ENCODE results near the gene SYT5. TPM values are rescaled to one million over a fixed set of nuclear protein-coding genes. Genes with fewer than 3 reads are reported as not detected.
"Not testable (repeated sequence)": the region's sequence is repeated elsewhere in the genome, so short reads cannot be mapped to it uniquely, and the experiment has no call there.

SYT5 gene
- total RNA-seq, 1 donor from 2014 or later: not detected

DNA sequence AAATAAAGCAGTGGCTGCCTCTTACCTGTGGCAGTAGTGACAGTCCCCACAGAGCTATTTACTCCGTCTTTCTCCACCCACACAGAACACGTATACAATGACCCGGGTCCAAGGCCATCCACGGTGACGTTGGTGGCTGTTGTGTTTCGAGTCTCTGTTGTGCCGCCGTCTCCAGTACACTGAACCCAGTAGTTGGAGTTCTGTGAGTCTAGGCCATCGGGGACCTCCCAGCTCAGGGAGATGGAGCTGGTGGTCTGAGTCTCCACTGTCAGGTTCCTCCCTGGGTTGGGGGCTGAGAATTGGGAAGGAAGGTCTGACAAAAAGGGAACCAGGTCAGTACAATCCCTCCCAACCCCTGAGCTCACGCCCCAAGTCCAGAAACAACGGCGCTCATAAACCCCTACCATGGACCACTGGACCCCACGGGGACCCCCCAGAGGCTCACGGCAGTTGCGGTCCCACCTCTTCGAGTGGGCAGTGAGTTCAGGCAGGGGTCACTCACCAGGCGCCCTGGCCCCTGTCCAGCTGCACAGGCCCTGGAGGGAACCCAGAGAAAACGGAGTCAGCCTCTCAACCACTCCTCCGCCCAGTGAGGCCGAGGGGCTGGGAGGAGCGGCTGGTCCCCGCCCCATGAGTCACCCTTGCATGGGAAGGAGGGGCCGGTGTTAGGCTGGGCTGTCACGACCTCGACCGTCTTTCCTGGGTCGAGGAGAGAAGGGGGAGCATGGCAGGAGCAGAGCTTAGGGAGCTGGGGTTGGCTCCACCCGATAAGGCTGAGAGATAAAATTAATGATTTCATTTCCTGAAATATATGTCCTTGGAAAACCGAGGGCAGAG is 26.8 kb upstream of the SYT5 start:
- peak; percentile 91 for ATAC-seq

DNA sequence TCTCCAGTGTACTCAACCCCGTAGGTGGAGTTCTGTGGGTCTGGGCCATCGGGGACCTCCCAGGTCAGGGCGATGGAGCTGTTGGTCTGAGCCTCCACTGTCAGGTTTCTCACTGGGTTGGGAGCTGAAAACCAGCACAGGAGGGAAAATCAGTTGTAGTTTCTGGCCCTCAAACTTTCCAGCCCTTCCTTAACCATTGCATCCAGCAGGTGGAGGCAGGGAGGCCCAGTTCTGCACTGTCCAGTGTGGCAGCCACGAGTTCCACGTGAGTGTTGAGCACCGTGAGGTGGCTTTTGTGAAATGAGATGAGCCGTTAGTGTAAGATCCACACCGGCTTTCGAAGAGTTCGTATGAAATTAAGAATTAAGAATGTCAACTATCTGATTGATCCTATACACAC is 22.1 kb upstream of the SYT5 start:
- ATAC-seq: not testable (repeated sequence)

DNA sequence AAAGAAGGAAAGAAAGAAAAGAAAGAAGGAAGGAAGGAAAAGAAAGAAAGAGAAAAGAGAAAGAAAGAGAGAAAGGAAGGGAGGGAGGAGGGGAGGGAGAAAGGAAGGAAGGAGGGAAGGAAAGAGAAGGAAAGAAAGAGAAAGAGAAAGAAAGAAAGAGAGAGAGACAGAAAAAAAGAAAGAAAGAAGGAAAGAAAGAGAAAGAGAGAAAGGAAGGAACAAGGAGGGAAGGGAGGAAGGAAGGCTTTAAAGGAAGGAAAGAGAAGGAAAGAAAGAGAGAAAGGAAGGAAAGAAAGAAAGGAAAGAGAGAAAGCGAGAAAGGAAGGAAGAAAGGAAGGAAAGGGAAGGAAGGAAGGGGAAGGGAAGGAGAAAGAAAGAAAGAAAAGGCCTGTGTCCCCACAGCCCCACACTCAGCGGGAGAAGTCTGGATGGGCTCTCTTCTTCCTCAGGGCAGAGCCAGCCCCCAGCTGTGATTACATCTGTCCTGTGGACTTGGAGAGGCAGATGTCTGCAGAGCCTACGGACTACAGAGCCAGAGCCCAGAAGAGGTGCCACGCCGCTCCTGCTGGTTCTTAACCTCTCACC is 19.6 kb upstream of the SYT5 start:
- ATAC-seq: no peak

DNA sequence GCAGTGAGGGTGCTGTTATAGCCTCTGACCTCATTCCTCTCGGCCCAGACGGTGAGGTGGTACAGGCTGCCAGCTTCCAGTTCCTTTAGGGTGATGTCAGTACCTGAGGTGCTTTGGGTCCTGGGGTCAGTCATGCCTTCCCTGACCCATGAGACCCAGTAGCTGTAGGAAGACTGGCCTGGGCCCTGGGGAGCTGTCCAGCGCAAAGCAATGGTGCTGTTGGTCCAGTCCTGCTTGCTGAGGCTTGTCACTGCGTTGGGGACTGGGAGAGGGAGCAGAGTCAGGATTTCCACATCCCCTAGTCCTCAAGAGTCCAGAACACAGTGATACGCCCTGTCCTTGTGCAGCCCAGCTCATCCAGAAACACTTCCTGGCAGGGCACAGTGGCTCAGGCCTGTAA is 18.6 kb upstream of the SYT5 start:
- no peak for ATAC-seq

DNA sequence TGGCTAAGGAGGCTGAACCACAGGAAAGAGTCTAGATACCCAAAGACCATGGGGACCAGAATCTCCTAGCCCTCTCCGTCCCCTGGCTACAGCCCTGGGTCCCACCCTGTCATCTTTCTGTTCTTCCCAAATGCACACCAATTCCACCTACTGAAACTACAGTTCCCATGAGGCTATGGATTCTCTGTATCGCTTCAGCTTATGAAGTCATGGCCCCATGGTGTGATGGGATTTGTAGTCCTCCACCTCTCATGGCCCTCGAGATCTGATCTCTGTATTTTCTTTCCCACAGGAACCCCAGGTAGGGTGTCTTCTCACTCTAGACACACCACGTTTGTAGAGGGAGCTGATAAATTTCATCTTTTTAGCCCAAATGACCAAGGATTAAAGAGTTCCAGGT is 17.4 kb upstream of the SYT5 start:
- ATAC-seq: no peak

DNA sequence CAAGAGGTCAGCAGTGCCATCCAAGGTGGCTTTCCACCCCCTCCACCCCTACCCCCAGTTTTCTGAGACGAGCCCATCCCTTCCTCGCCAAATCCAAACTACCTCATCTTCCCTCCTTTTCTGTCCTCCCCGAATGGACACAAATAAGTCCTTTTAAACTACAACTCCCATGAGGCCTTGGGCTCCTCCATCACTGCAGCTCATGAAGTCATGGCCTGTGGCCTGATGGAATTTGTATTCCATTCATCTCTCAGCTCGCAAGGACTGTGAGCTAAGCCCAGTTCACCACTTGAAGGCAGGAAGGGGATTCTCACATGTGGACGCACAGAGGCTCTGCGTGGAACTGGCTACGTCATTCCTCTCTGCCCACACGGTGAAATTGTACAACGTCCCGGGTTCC is 16.7 kb upstream of the SYT5 start:
- ATAC-seq: no peak

DNA sequence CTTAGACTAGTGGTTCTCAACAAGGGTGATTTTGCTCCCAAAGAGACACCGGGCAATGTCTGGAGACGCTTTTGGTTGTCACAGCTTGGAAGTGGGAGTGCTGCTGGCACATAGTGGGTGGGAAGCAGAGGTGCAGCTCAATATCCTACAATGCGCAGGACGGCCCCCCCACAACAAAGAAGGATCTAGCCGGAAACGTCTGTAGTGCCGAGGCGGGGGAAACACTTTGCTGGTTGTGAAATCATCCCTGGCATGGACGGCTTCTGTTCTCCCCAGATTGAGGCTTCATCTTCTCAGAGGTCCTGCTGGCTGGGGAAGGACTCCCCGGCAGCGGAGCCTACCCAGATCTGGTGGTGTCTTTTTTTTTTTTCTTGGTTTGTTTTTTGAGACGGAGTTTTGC is 13.4 kb upstream of the SYT5 start:
- no peak for ATAC-seq

DNA sequence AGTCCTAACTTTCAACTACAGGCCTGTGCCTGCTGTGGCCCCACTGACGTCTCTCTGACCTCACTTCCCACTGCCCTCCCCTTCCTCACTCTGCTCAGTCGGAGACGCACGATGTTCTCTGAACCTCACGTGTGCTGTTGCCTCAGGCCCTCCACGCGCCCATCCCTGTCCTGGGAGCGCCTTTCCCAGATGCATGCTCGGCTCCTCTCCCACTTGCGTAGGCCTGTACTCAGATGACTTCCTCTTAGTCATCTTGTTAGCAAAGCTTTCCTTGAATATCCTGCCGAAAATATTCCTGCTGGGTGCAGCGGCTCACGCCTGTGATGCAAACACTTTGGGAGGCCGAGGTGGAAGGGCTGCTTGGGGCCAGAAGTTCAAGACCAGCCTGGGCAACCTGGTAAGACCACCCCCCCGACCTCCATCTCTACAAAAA is 9.3 kb upstream of the SYT5 start:
- peak; percentile 99 for ATAC-seq

DNA sequence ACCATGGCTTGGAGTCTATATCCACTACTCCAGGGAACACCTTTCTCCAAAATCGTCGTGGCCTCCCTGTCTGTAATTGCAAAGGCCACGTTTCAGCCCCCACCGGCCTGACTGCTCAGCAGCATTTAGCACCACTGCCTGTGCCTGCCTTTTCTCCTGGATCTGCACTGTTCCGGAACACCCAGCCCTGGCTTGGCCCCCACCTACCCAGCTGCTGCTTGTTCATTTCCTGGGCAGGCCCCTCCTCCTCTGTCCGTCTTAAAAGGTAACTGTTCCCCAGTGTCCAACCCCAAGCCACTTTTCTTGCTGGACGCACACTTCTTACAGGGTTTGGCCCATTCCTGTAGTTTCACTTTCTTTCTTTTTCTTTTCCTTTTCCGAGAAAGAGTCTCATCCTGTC is 8.5 kb upstream of the SYT5 start:
- ATAC-seq: peak; percentile 8

DNA sequence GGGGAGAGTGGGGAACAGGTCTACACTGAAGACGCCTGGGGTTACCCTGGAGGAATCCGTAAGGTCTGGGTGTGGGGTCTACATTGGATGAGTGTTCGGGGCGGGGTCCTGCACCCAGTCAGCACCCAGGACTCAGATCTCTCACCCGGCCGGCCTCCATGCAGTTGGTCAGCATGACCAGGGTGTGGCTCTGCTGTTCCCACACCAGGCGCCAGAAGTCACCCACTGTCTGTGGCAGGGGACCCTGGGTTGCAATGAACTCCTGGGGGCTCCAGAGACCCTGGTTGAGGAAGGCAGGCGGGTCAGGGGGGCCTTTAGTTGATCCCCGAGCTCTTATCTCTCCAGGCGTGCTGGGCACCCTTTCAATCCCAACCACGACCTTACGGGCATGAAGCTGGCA is 6.0 kb upstream of the SYT5 start:
- ATAC-seq: no peak

DNA sequence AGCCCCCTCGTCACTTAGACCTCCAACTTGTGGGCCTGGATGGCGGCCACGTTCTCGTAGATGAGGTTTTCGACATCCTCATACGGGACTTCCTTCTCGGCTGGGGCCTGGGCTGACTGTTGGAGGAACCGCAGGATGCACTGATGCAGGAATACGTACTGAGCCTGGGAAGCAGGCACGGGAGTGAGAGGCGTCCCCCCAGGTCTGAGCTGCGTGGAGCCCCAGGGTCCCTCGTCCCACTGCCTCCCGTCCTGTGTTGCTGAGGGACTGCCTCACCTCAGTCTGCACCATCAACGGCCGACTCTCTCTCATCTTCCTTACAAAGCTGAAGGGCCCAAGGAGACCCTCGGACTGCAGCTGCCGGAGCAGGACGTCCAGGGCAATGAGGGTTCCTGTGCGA is 1.7 kb upstream of the SYT5 start:
- no peak for ATAC-seq

DNA sequence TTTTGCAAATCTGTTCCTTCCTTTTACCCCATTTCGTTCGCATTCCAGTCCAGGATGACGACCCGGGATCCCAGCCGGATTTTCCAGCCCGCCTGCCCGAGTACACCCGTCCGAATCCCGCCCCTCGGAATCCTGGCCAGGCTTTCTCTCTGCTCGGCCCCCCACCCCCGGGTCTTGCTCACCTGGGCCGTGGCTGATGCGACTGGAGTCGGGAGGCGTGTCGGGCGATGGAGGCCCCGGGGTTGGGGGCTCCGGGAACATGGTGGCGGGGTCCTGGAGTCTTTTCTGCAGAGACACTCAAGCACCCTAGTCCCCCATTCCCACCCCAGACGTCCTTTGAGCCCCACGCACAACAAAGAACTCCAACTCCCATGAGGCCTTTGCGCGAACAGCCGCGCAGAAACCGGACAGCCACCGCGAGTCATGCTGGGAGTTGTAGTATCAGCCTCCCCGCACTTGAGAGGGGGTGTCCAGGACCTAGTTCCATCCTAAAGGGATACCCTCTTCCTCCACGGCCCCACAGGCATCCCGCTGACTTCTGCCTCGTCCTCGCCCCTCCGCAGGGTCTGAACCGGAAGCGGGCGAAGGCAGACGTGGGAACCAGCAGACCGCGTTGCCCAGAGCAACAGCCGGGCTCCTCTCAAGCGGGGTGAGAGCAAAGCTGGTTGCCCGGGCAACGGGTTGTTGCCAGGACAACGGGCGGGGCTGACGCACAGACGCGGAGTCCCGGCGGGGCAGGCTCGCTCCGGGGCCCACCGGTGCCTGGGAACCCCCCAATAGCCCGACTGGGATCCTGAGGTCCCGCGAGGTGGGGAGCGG is 1.1 kb downstream of the SYT5 start:
- ATAC-seq: peak; percentile 44

DNA sequence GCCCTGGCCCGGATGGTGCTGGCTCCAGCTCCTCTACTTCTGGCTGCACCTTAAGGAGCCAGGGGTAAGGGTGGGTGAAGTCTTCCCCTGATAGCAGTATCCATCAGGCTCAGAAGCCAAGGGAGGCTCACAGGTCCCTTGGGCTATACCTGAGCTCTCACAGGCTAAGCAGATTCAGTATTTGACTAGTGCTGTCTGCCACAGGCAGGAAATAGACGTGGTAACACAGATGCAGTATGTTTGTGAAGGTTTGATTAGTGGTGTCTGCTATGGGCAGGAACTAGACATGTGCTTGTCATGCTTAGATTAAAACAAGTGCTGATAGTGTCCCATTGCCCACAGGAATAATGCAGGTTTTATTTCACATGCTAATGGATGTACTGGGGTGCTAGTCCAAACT is 4.0 kb downstream of the SYT5 start:
- ATAC-seq: no peak

DNA sequence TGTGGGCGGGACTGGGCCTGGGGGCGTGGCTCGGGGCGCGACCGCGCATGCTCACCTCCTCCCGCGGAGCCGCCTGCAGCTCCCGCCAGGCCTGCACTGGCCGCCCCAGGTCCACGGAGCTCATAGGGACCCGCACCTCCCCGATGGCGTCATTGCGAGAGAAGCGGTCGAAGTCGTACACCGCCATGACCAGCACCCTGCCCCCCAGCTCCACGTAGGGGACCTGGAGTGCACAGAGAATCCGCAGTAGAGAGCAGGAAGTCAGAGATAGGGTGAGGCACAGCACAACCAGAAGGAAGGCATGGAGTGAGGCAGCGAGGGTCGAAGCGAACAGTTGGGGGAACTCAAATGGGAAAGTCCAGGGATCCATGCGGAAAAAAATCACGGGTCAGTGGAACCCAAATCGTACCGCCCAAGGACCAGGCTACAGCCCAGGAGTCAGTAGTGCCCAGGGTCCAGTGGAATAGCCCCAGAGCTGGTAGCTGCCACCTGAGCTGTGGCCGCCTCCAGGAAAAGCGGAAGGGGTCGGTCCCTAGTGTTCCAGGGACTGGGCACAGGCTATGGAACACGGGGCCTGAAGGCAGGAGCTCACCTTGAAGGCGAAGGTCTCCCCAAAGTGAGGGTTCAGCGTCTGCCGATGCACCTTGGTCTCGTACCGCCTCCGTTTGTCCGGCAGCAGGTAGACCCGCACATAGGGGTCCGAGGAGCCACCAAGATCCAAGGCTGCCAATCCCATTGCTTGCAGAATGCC is 4.8 kb downstream of the SYT5 start:
- ATAC-seq: no peak

DNA sequence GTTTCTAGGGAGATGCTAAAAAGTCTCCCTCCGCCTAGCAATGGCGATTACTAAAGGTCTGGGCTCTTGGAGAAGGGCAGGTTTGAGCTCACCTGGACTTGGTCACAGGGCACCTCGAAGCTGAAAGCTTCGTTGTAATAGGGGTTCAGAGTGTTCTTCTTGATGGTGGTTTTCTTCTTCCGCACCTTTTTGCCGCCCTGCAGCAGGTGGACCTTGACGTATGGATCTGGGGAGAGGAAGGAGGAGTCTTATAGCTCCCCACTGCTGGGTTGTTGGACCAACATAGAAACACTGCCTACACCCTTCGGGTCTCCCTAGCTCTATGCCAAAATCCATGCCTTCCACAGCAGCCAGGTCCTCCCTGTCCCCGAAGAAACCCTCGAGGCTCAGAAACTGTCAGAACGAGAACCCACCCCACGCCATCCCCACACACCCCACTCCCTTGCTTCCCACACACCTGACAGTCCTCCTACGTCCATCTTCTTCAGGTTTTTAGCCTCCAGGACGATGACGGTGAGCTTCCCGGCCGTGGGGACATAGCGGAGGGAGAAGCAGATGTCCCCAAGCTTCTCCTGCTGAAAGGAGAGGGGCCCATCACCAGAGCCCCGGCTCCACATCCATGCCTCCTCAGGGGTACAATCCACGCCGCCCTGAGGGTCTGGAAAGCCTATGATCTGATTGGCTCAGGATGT is 5.5 kb downstream of the SYT5 start:
- ATAC-seq: no peak

DNA sequence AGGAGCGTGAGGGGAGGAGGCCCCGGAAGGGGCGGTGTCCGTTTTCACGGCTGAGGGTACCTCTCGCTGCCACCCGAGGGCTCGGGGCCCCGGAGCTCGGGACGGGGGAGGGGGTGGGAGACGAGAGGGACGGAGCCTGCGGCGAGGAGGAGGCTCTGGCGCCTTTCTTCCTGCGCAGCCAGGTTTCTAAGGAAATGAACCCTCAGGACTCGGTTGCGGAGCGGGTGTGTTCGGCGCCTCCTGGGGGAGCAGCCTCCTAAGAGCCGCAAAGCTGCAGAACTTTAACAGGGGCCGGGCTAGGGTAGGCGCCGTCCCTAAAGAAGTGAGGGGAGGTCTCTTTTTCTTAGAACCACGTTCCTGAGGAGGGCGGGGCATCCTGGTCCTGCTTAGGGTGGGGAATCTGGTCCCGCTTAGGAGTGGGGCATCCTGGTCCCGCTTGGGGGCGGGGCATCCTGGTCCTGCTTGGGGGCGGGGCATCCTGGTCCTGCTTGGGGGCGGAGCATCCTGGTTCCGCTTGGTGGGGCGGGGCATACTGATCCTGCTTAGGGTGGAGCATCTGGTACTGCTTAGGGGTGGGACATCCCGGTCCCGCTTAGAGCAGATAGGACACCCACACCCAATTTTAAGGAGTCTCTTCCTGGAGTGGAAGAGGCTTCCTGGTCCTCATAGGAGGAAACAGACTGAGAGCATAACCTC is 6.2 kb downstream of the SYT5 start:
- ATAC-seq: peak; percentile 35

DNA sequence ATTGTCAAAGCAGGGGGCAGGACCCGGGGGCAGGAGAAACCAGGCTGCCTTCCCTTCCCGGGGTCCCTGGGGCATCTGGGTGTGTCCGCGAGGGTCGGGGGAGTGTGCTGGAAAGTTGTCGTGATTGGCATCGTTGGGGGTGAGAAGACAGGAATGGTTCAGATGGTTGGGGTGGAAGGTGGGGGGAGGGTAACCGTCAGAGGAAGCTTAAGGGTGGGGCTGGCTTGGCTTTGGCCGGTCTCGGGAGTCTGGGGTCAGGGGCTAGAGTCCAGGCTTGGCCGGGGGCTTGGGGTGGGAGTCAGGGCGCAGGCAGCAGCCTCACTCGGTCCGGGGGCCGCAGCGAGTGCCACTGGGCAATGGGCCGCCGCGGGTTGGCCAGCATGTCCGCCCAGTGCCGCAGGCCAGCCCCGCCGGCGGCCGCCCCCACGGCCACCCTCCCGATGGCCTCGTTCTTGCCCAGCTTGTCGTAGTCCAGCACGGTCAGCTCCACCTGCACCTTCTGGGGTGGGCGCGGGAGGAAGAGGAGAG is 6.8 kb downstream of the SYT5 start:
- peak; percentile 13 for ATAC-seq

DNA sequence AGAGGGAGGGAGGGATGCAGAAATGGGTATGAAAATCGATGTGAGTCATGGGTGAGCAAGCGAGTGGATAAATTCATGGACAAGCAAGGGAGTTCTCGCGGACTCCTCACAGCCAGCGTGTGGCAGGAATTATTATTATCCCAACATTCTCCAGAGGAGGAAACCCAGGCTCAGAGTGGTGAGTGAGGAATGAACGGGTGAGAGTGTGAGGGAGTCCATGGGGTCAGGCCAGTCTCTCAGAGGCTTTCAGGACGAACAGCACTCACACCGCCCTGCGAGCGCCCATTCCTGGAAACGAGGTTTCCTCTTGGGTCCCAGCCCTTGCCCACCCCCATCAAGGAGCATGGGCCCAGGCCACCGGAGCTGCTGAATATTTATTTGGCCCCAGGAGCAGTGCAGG is 7.3 kb downstream of the SYT5 start:
- ATAC-seq: no peak

DNA sequence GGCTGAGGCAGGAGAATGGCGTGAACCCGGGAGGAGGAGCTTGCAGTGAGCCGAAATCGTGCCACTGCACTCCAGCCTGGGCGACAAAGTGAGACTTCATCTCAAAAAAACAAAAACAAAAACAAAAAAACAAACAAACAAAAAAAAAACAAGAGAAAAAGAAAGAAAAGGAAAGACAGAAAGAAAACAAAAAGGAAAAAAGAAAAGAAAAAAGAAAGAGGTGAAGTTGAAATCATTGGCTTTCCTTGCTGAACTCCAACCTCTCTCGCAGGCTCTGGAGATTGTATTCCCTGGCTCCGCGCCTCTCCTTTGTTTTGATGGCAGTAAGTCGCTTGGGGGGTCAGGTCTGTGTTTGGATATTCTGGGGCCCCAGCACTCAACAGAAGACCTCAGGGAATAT is 7.8 kb downstream of the SYT5 start:
- ATAC-seq: not testable (repeated sequence)

DNA sequence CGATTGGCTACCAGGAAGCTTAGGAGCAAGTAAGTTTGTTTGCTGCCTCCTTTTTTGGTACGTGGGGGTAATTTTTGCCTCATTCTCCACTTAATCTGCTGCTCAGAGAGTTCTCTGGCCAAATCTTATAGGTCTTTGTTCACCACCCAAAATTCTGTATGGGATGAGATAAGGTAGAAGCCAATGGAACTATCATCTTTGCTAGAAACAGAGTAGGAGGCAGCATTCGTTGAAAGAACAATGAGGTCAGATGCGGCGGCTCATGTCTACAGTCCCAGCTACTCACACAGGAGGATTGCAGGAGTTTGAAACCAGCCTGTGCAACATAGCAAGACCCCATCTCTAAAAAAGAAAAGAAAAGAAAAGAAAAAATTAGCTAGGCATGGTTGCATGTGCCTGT is 8.6 kb downstream of the SYT5 start:
- no peak for ATAC-seq

DNA sequence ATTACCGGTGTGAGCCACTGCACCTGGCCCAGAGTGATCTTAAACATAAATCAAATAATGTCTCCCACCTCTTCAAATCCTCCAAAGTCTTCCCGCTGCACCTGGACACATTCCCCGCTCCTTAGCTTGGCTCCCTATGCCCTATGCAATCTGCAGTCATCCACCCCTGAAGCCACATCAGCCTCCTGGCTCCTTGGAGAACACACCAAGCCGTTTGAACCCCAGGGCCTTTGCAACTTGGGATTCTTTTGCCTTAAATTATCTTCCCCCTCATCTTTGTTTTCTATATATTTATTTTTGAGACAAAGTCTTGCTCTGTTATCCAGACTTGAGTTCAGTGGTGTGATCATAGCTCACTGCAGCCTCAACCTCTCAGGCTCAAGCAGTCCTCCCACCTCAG is 11.0 kb downstream of the SYT5 start:
- no peak for ATAC-seq
